HG03342 (cell line): ENCODE data around the gene SLC35B2.
"Not testable (repeated sequence)": the region's sequence is repeated elsewhere in the genome, so short reads cannot be mapped to it uniquely, and the experiment has no call there.

Experiments used
- ATAC-seq: cut with Tn5 transposase; IDR thresholded peaks from one replicate; pipeline ENCODE4 v1.9.1; 2021; ENCODE audit warnings: mild to moderate bottlenecking, moderate library complexity; ENCODE audit not compliant: unreplicated experiment

The SLC35B2 gene

DNA sequence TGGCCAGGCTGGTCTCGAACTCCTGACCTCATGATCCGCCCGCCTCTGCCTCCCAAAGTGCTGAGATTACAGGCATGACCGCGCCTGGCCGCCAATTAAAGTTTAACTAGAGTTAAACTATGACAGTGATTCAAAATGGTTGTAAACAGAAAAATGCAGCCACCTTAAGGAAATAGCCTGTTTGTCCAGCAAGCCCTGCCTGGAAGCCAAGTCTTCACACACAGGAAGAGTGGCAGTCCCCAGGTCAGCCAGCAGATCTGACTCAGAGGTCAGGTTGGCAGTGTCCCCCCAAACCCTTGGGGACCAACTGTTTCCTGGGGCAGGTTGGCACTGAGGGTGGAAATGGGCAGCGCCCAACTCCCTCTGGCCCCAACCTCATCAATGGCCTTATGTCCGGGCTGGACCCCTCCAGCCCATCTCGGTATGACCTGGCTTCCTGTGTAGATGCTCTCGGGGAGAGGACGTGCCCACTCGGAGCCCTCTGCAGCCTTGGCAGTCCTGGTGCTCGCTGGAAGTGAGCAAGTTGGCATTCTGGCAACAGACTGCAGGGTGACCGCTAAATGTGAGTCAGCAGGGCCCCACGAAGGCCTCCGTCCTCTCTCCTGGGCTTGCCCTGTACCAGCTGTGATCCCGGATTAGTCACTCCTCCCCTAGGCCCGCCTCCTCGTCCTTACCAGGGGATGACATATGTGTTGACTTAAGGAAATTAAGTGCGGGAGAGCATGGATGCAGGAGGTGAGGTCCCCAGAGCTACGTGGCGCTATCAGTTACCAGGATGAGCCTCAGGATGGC lies 20.1 kb downstream of the SLC35B2 start:
- ATAC-seq: peak; percentile 61

DNA sequence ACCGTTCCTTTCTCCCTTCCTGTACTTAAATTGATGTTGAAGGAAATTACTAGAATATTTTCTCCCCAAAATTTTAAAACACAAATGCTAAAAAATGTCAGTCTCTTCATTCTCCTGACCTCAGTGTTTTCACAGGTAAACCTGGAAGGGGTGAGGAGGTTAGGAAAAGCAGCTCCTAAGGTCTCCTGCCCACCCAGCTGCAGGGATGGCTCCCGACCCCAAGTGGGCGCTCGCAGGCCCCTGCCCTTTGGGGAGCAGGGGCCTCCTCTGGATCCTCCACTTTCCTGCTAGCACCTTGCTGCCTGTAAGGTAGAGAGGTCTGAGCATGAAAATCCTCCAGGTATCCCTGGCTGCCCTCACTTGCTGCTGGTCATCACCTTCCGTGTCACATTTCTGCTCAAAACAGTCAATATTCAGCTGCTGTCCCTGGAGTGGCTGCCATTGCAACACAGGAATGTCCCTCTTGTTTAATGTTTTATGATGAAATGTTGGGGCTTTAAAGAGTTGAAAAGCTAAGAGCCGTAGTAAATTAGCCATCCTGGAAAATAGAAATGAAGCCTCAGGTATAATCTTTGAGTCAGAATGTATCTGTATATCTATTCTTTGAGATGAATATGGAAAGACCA lies 21.3 kb downstream of the SLC35B2 start:
- no peak for ATAC-seq

DNA sequence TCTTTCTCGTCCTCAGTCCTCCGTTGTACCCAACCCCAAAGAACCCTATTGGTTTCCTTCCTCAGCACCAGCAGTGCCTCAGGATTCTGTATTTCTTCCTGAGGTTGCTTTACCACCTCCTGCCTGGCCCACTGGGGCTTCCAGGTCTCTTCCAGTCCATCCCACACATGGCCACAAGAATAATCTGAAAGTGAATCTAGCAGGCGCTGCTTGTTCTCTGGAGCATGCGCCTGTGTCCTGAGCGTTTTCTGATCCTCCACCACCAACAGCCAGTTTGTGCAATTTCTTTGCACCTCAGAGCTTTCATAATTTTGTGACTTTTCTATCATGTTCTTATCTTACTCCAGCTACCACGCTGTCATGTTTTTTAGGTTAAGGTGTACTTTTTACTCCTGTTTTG lies 22.1 kb downstream of the SLC35B2 start:
- ATAC-seq: no peak

DNA sequence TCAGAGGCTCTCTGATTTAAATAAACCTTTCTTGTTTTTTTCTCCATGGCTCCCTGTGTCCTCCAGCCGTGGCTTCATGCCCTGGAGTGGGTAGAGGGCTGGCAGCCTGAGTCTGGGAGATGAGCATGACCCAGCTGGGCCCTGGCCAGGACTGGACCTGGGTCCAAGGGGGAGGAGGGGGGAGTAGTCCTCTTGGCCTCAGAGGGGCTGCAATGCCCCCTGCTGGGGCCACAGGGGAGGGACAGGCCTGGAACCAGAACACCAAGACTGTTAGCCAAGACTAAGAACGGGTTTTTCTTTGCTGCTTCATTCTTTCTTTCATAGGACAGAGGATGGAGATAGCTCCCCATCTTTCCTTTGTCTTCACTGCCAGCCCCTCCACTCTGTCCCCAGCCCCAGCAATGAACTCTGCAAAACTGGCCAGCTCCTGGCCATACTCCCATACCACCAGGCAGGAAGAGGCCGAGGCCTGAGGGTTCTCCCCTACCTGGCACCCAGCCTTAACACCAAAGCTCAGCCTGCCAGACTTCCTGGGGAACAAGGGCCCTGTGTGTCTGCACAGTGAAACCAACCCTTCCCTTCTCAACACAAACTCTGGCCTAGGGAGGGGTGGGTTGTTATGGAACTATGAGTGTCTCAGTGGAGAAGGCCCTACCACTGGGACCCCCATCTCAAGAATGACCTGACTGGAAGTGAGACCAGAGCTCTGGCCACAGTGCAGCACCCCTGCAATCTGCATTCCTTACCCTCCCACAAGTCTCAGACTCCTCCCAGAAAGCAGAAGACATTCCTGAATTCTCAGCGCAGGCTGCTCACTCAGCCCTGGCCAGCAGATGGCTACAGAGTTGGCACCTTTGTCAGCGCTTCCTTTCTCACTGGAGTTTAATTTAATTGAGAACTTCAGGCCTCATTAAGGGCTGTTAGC lies 23.0 kb downstream of the SLC35B2 start:
- no peak for ATAC-seq

DNA sequence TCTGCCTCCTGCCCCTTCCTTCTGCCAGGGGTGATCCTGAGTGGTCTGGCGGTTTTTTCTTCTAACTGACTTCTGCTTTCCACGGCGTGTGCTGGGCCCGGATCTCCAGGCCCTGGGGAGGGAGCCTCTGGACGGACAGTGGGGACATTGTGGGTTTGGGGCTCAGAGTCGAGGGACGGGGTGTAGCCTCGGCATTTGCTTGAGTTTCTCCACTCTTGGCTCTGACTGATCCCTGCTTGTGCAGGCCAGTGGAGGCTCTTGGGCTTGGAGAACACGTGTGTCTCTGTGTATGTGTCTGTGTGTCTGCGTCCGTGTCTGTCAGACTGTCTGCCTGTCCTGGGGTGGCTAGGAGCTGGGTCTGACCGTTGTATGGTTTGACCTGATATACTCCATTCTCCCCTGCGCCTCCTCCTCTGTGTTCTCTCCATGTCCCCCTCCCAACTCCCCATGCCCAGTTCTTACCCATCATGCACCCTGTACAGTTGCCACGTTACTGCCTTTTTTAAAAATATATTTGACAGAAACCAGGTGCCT lies 23.7 kb downstream of the SLC35B2 start:
- no peak for ATAC-seq

DNA sequence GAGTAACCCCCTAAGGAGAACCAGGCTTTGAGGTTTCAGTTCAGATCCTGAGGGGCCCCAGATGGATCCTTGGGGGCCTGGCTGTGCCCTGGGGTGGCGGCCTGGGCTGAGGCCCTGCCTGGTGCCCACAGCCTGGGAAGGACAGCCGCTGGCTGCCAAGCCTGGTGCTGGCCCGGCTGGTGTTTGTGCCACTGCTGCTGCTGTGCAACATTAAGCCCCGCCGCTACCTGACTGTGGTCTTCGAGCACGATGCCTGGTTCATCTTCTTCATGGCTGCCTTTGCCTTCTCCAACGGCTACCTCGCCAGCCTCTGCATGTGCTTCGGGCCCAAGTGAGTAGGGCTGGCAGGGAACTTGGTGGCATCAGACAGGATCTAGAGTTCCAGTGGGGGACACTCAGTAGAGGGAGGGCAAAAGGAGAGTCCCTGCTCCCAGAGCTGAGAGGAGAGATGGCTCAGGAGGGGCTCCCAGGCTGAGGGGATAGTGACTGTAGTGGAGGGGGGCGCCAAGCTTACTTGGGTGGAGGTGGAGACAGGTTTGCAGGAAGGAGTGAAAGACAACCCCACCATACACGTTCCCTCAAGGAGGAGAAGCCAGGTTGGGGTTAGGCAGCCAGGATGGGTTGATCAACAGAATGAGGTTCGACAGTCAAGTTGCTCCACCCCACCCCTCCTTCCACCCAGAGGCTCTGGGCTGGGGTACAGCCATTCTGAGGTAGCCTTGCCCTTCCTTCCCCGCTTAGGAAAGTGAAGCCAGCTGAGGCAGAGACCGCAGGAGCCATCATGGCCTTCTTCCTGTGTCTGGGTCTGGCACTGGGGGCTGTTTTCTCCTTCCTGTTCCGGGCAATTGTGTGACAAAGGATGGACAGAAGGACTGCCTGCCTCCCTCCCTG lies 24.4 kb downstream of the SLC35B2 start:
- no peak for ATAC-seq

DNA sequence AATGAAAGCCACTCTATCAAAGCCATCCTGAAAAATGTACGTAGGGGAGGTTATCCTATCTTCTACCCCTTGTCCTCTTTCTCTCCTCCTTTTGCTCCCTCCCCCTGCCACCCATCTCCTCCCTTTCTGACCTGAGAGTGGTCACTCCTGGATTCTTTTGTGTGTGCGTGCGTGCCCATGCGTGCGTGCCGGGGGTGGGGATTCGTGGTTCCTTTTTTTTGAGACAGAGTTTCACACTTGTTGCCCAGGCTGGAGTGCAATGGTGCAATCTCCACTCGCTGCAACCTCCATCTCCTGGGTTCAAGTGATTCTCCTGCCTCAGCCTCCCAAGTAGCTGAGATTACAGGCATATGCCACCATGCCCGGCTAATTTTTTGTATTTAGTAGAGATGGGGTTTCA lies 25.9 kb downstream of the SLC35B2 start:
- ATAC-seq: not testable (repeated sequence)

DNA sequence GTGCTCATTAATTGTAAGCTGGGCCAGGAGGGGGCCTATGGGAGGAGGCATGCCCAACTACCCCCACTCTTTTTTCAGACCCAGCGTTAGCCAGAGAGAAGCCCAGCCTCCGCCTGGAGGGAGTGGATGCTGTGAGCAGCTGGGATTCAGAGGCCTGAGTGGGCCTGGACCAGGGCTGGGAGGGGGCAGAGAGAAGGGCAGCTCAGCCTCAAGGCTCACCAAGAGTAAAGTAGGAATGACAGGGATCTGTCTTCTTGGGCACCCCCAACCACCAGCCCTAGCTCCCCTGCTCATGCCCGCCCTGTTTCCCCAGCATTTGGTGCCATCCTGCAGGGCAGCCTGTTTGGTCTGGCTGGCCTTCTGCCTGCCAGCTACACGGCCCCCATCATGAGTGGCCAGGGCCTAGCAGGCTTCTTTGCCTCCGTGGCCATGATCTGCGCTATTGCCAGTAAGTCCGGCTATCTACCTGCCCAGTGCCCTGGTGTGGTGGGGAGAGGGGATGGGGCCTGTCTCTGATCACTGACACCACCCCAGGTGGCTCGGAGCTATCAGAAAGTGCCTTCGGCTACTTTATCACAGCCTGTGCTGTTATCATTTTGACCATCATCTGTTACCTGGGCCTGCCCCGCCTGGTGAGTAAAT lies 27.2 kb downstream of the SLC35B2 start:
- ATAC-seq: no peak

DNA sequence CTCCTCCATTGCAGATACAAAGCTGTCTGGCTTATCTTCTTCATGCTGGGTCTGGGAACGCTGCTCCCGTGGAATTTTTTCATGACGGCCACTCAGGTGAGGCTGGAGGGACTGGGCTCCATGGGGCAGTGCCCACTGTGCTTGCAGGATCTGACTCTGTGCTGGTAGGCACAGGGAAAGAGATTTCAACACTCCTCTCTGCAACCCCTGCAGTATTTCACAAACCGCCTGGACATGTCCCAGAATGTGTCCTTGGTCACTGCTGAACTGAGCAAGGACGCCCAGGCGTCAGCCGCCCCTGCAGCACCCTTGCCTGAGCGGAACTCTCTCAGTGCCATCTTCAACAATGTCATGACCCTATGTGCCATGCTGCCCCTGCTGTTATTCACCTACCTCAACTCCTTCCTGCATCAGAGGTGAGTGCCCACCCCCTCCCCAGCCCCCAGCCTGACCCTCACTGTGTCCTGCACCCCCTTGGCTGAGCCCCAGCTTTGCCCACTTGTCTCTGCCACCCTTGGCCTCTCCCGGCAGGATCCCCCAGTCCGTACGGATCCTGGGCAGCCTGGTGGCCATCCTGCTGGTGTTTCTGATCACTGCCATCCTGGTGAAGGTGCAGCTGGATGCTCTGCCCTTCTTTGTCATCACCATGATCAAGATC lies 27.8 kb downstream of the SLC35B2 start:
- ATAC-seq: no peak

DNA sequence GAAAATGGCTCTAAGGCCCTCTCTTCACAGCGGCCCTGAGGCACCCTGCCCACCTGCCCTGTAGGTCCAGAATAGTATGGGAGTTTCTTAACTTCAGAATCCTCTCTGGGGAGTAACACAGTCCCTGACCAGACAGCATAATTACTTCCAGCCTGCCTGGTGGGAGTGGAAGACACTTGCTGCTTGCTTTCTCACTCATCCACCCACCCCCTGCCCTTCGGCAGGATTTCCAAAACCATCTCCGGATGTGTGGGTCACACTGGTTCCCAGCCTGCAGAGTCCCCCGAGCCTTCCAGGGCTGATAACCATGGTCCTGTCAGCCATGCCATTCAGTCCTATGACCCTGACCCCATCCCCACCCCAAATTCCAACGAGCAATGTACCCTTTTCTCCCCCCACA lies 28.5 kb downstream of the SLC35B2 start:
- no peak for ATAC-seq

DNA sequence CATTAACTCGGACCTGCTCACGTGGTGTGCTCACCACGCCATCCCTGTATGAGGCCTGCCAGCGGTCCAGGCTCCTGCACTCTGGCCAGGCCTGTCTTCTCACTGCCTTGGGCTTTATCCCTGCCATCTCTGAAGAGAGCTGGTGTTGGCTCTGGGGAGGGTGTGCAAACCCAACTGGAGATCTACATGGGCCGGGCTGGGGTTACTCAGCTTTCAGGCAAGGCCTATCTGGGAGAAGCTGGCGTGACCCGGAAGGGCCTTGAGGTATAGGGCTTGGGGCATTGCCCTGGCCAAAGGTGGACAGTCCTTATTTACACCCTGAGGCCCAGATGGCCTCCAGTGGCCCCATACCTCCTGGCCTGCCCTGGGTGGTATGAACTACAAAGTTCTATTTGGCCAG lies 28.9 kb downstream of the SLC35B2 start:
- no peak for ATAC-seq

DNA sequence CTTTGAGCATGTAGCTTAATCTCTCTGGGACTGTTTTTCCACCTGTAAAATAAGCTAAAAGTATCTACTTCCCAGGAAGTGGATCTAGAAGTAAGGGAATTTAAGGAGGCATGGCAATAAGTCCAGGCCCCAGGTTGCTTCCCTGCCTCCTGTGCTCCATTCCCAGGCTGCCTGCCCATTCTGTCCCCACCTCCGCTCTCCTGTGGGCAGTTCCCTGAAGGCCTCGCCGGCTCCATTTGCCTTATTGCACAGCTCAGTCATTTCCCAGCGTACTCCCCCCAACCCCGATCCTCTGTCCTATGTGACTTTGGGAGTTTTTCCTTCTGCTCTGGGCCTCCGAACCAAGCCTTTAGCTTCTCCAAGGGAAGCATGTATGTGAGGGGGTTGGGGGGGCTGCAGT lies 29.3 kb downstream of the SLC35B2 start:
- no peak for ATAC-seq

DNA sequence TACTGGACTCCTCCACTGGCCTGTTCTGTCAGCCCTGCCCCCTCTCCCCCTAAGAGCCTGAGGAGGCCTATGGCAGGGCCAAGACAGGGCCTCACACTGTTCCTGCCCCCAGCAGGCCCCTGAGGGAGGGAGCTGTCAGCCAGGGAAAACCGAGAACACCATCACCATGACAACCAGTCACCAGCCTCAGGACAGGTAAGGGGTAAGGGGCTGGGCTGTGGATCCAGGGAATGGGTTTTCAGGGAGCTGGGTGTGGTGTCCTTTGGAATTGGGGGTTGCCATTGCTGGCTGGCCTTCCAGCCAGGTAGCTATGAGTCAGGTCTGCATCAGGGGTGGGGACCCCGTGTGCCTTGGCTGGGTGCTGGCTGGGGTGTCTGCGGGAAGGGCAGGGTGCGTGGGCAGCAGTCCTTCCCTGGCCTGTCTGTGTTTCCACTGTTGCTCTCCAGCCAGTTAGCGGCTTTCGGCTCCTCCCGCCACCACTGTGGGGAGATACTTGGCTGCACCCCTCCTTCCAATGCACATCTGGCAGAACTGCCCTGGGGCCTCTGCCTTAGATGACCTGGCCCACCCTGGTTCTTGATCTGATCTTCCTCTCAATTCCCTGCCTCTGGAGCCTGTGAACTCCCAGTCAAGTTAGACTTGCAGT lies 30.1 kb downstream of the SLC35B2 start:
- ATAC-seq: no peak

DNA sequence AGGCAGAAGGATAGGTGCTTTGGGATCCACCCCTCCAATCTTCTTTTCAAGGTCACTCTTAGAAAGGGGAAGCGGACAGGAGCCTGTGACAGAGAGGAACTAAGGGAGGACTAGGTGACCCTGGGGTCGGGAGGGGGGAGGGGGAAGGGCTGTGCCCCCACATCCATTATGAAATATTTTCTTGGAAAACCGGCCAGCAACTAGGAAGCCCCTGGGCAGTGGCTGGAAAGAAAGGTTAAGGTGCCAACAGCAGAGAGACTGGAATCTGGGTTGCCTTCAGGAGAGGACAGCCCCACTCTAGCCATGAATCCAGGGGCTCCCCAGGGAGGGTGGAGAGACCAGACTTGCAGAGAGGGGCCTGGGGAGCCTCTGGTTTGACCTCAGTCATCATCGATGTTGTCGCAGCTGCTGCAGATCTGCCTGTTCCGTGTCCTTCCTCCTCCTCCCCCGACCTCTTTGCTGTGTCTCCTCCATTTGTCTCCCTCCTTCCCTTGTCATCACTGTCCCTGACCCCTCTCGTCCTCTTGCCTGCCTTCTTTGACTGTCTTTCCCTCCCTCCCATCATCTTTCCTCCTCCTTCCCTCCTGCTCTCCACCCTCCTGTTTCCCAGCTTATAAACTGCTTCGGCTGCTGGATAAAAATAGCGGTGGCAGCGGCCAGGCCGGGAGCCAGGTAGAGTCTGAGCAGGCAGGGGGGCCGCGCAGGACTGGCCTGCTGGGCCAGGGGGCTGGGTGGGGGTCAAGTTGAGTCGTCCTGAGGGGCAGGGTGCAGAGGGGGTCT lies 30.8 kb downstream of the SLC35B2 start:
- ATAC-seq: no peak

DNA sequence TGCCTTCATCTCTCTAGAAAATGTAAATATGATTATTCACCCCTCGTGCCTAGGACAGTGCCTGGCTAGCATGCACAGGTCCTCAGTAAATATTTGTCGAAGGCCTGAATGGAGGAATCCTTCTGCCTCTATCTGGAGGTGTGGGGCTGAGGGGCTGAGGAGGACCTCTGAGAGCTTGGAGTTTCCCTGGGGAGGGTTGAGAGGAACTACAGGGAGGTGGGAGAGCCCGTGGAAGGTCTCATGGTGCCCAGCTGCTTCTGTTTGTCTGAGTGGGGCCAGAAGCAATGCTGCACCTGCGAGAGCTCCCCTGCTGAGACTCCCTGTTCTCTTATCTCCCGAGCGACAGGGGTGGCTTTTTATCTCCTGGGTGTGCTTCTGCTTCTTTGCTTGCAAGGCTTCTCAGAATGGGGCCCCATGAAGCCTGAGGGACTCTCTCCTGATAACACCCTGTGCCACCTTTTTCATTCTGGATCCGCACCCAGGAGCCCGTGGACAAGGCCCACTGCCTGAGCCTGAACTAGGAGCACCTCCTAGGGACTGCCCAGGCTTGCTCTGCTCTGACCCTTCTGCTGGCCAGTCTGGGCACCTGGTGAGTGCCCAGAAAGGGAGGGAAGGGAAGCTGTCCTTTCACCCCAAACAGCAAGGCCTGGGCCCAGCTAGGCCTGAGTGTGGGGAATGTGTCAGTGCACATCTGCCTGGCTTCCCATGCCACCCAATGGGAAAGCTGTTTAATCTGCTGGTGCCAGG lies 31.6 kb downstream of the SLC35B2 start:
- ATAC-seq: no peak

DNA sequence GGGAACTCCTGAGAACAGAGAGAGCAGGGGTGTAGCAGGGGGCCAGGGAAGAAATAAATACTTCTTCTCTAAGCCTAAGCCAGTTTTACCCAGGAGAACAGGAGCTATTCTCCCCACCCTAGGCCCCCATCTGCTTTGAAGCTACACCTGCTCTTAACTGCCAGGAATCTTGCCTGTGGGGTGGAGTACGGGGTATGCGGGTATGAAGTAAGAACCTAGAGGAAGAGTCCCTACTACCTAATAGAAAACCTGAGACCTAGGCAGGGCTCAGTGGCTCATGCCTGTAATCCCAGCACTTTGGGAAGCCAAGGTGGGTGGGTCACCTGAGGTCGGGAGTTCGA lies 32.4 kb downstream of the SLC35B2 start:
- ATAC-seq: no peak
